Esophagus (tissue), 2 donors: Measurements from ENCODE around the gene ACER2. TPM values are rescaled to one million over a fixed set of nuclear protein-coding genes. Genes with fewer than 3 reads are reported as not detected.

Experiments
- H3K27ac ChIP-seq, 2 donors: one replicate each; pipeline ENCODE4 v1.5.1; 2013; ENCODE audit warnings: low read depth in 2 of 2, mild to moderate bottlenecking in 2 of 2, inconsistent platforms in 1 of 2, low read length in 1 of 2, moderate library complexity in 1 of 2
- H3K27me3 ChIP-seq, 2 donors: one replicate each; pipeline ENCODE4 v1.6.1; 2013; ENCODE audit warnings: low read length in 2 of 2, control low read depth in 1 of 2, mild to moderate bottlenecking in 1 of 2; ENCODE audit not compliant: insufficient read depth in 2 of 2, control insufficient read depth in 1 of 2
- H3K36me3 ChIP-seq, 2 donors: one replicate each; pipeline ENCODE4 v1.6.1; 2013; ENCODE audit warnings: low read length in 1 of 2; ENCODE audit not compliant: control insufficient read depth in 2 of 2, insufficient read depth in 2 of 2
- H3K4me1 ChIP-seq, 2 donors: one replicate each; pipeline ENCODE4 v1.6.1; 2013; ENCODE audit warnings: low read length in 1 of 2; ENCODE audit not compliant: control insufficient read depth in 2 of 2, insufficient read depth in 2 of 2
- H3K4me3 ChIP-seq, 2 donors: one replicate each; pipeline ENCODE4 v1.5.1; 2013; ENCODE audit warnings: low read length in 2 of 2, mild to moderate bottlenecking in 2 of 2, low read depth in 1 of 2, moderate library complexity in 1 of 2
- H3K9me3 ChIP-seq, 2 donors: one replicate each; pipeline ENCODE4 v1.6.1; 2013; ENCODE audit warnings: mild to moderate bottlenecking in 2 of 2, low read depth in 1 of 2, low read length in 1 of 2, moderate library complexity in 1 of 2; ENCODE audit not compliant: control insufficient read depth in 2 of 2, insufficient read depth in 1 of 2
- WGBS, 2 donors: extraction: QIAGEN DNeasy Blood & Tissue Kit; methylation state at CpG; one replicate each; pipeline ENCODE4 v1.1.7; 2013; 5-methylcytosine and 5-hydroxymethylcytosine counted together
- polyA plus RNA-seq, 2 donors: library from polyadenylated mRNA; stranded (reverse); fragments of 200-250 nt; gene quantifications; one replicate each; pipeline ENCODE4 v1.2.3, GENCODE V29; 2013
- donor health status: healthy with polysubstance abuse.
- donor health status: Bipolar disorder and iron deficiency.

Gene ACER2
- polyA plus RNA-seq, 2 donors: 0.39 to 0.73 TPM

- H3K27ac ChIP-seq: no peak overlapping the region
- no peaks in the 10 kb centered on the region for H3K36me3 ChIP-seq
- no peaks in the 10 kb centered on the region for H3K27me3 ChIP-seq
- H3K4me3 ChIP-seq: no peak overlapping the region
- 93% methylated on average over 8 of the region's 8 CpGs for WGBS, 2 donors
- no peaks in the 10 kb centered on the region for H3K4me1 ChIP-seq
- H3K9me3 ChIP-seq: no peaks in the 10 kb centered on the region
Observed at GRCh38 chr9:19490269-19490668, 81.5 kb downstream of the ACER2 start.

DNA sequence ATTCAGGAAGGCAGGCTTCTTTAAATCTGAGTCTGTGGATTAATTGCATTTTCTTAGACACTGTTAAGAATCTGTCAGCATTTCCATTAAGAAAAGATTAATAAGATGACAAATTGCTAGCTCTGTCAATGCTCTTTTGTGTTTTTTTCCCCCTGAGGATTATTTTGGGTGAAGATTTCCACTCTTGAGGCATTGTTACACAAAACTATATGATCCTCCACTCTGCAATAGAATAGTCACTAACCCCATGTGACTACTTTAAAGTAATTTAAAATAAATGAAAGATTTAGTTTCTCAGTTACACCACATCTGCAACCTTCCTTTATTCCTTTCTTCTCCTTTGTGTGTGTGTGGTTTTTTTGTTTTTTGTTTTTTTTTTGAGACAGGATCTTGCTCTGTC is 82.0 kb downstream of the ACER2 start:
- no peaks in the 10 kb centered on the region for H3K9me3 ChIP-seq
- H3K4me3 ChIP-seq: no peak overlapping the region
- H3K27ac ChIP-seq: no peak overlapping the region
- H3K4me1 ChIP-seq: no peaks in the 10 kb centered on the region
- no peaks in the 10 kb centered on the region for H3K36me3 ChIP-seq
- no peaks in the 10 kb centered on the region for H3K27me3 ChIP-seq

DNA sequence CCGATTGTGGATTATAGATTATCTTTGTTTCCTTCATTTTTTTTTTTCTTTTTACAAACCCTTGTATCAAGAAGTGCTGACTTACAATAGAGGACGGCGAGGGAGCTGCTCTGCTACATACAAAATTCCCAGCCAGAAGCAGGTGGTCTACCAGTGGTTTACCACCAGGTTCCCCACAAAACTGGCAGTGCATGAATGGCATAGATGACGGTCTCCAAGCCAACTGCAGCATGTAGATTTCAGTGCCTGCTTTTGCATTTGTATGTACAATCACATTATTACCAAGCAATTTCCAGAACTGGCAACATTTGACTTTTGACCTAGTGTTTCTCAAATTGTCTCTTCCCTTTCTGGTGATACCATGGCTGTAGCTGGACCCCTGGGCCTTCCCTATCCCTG is 84.0 kb downstream of the ACER2 start:
- Histone ChIP-seq H3K27me3 (no peaks in the 10 kb centered on the region), H3K4me1 (no peaks in the 10 kb centered on the region), H3K36me3 (no peaks in the 10 kb centered on the region), H3K27ac (no peak overlapping the region), H3K9me3 (no peaks in the 10 kb centered on the region), H3K4me3 (no peak overlapping the region)
- WGBS, 2 donors: 67 to 70% methylated on average over 4 of the region's 4 CpGs

DNA sequence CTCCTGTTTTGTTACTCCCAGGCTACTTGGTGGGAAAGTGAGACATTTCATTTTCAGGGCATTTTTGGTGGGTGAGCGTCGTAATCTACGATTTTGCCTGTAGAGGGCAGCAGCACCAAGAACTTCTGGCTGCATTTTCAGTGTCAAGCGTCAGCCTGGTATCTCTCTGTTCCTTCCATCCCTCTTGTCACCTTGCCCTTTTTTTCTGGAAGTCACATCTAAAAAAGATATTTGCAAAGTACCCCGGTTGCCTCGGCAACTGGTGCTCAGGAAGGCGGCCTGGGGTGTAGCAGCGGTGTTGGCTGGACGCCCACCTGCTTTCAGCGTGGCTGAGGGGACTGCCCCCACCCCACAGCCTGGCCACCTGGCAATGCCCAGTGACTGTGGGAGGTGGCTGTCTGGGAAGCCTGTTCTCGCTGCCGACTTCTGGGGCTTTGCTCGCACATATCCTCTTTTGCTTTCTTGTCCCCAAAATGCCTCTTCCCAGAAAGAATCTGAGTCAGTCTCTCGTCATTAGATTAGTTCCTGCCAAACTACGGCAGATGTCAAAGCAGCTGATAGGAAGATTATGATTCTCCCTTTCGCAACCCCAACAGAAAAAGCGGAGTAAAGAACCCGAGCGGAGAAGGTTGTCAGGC is 84.5 kb downstream of the ACER2 start:
- Histone ChIP-seq H3K36me3 (no peaks in the 10 kb centered on the region), H3K27me3 (no peaks in the 10 kb centered on the region), H3K4me3 (peak overlapping the region in 1 of 2 donors; percentile 22), H3K4me1 (no peaks in the 10 kb centered on the region), H3K9me3 (no peaks in the 10 kb centered on the region), H3K27ac (peak overlapping the region in 1 of 2 donors; percentile 40)
- 10 to 12% methylated on average over 19 of the region's 19 CpGs for WGBS, 2 donors

DNA sequence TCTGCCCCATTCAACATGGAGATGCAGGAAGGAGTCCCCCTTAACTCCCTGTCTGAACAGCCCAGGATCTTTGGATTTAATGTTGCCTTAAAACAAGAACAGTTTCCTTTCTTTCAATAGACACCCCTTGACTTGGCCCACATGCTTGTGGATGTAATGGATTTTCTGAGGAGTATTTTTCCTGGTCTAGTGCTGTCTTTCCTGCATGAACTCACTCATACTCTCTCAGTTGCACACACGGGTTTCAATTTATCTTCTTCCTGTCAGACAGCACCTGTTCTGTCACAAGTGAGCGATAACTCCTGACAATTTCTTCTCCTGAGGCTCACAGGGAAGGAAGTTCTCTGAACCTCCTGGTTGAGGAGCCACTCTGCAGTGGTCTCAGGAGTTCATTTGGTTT is 85.1 kb downstream of the ACER2 start:
- Histone ChIP-seq H3K27ac (no peak overlapping the region), H3K4me3 (no peak overlapping the region), H3K36me3 (no peaks in the 10 kb centered on the region), H3K9me3 (no peaks in the 10 kb centered on the region), H3K4me1 (no peaks in the 10 kb centered on the region), H3K27me3 (no peaks in the 10 kb centered on the region)
- WGBS, 2 donors: 35 to 50% methylated on average over 2 of the region's 2 CpGs

DNA sequence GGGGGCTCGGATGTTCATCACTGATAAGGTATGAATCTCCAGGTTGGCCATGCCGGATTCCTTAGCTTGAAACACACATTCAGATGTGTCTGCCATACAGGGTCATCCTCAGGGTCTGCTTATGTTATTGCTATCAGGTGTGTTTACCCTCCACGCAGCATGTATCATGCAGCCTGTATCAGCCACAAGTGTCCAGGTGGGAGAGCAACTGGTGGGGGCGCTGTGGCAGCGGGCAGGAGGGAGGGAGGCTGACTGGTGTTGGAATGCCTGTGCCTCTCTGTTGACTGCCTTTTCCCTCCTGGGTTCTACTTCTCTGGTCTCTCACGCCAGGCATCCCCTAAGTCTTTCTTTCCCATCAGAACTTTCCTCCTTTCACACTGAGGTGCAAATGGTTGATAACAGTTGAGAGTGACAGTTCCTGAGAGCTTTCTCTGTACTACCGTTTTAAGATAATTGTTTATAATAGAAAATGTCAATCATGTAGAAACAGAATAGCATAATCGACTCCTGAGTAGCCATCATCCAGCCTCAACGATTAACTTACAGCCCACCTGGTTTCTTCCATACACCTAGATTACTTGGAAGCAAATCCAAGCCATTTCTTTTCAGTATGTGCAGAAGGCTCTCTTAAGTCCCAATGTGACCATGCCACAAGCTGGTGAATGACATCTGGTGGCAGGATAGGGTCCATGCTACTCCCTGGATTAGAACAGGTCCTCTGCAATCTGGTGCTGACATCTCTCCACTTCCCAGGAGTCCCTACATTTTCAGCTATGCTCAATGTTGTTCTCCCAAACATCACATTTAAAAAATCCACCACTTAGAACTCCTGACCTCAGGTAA is 86.6 kb downstream of the ACER2 start:
- Histone ChIP-seq H3K4me3 (no peak overlapping the region), H3K27ac (no peak overlapping the region), H3K27me3 (no peaks in the 10 kb centered on the region), H3K36me3 (no peaks in the 10 kb centered on the region), H3K9me3 (no peaks in the 10 kb centered on the region), H3K4me1 (no peaks in the 10 kb centered on the region)
- WGBS, 2 donors: 68 to 74% methylated on average over 9 of the region's 9 CpGs

DNA sequence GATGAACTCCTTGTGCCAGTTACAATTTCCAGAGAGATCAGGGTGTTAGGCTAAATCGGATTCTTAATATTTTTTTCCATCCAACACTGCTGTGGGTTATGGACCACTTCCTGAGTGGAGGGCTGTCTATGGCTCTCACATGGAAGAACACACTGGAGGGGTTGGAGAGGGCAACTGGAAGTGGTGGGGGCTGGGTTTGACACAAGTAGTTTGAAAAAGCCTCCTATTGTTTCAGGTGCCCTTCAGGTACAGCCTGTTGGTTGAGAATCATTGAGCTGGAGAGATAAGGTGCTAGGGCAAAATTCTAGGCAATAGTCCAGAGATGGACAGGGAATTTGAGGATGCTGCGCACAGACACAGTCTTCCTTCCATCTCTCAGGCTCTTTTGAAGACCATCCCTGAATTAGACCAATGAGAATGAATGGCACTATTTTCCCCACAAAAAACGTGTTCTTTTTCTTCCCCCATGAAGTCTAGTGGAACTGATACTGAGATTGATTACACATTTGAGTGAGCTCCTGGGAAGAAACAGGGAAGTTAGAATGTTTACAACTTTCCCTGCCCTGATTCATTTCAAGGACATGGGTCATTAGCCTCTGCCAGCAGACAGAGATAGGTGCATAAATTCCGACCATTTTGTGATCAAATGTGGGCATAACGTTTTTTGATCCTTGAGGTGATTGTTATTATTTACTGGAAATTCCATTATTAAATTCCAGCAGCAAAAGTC is 87.7 kb downstream of the ACER2 start:
- Histone ChIP-seq H3K27me3 (no peaks in the 10 kb centered on the region), H3K4me1 (no peaks in the 10 kb centered on the region), H3K9me3 (no peaks in the 10 kb centered on the region), H3K4me3 (no peak overlapping the region), H3K27ac (no peak overlapping the region), H3K36me3 (no peaks in the 10 kb centered on the region)
- 58 to 71% methylated on average over 5 of the region's 5 CpGs for WGBS, 2 donors

- WGBS, 2 donors: 86 to 93% methylated on average over 1 of the region's 1 CpG
Observed at GRCh38 chr9:19497276-19497675, 88.5 kb downstream of the ACER2 start.

GRCh38 chr9:19498015-19498414 is 89.2 kb downstream of the ACER2 start:
- Histone ChIP-seq H3K9me3 (no peaks in the 10 kb centered on the region), H3K4me1 (no peaks in the 10 kb centered on the region), H3K27me3 (no peaks in the 10 kb centered on the region), H3K27ac (no peak overlapping the region), H3K4me3 (no peak overlapping the region), H3K36me3 (no peaks in the 10 kb centered on the region)

More at GRCh38 chr9:19497276-19497675, 88.5 kb downstream of the ACER2 start:
- no peaks in the 10 kb centered on the region for H3K36me3 ChIP-seq
- H3K9me3 ChIP-seq: no peaks in the 10 kb centered on the region
- H3K27me3 ChIP-seq: no peaks in the 10 kb centered on the region
- no peak overlapping the region for H3K4me3 ChIP-seq
- no peaks in the 10 kb centered on the region for H3K4me1 ChIP-seq
- H3K27ac ChIP-seq: no peak overlapping the region
